ENCODE measurements around the gene TRIM31.

- TF ChIP-seq CTCF (IDR thresholded peaks at IDR 0.05; ENCODE audit: low read length) (no peak), EZH2 (optimal IDR thresholded peaks at IDR 0.05; ENCODE audit: low read depth, low read length) (no peak)
These were observed 16.1 kb downstream of the TRIM31 start for GRCh38 chr6:30096829-30097228.
